Measurements from ENCODE around the gene EEFSEC.
A peak's percentile ranks its signal among the peaks of the same experiment; 100 is the strongest.

The EEFSEC gene

GRCh38 chr3:128210711-128211110 lies 57.4 kb downstream of the EEFSEC start:
- no peak for DNase-seq
- intact Hi-C loops (cut with DNase I), result no loop called here

GRCh38 chr3:128214056-128214455 lies 60.8 kb downstream of the EEFSEC start:
- no peak for DNase-seq
- intact Hi-C loops (cut with DNase I), result no loop called here

DNA sequence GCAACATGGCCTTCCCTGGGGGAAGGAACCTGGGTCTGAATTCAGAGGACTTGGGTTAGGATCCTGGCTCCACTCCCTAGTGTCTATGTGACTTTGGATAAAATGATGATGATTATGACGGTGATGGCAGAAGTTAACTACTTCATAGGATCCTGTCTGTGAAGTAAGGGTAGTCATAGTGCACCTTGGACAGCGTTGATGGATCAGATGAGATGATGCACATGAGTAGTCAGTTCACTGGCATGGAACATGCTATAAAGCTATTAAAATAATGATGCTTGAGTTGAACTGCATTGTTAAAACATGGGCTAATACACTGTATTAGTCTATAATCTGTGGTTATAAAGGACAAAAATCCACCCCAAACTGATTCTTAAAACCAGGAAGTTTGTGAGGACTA lies 62.0 kb downstream of the EEFSEC start:
- intact Hi-C loops (cut with DNase I), result no loop called here
- DNase-seq, result no peak

GRCh38 chr3:128215800-128216495 lies 62.7 kb downstream of the EEFSEC start:
- peak in 1 of 10 donors; percentile 11 for DNase-seq

GRCh38 chr3:128217702-128218547 lies 64.6 kb downstream of the EEFSEC start:
- no peak for DNase-seq
- intact Hi-C loops (cut with DNase I), result no loop called here

More at GRCh38 chr3:128215800-128216495, 62.7 kb downstream of the EEFSEC start:
- intact Hi-C loops (cut with DNase I), result no loop called here

GRCh38 chr3:128218548-128219257 lies 65.4 kb downstream of the EEFSEC start:
- peak in 1 of 10 donors; percentile 15 for DNase-seq
- intact Hi-C loops (cut with DNase I), result no loop called here

DNA sequence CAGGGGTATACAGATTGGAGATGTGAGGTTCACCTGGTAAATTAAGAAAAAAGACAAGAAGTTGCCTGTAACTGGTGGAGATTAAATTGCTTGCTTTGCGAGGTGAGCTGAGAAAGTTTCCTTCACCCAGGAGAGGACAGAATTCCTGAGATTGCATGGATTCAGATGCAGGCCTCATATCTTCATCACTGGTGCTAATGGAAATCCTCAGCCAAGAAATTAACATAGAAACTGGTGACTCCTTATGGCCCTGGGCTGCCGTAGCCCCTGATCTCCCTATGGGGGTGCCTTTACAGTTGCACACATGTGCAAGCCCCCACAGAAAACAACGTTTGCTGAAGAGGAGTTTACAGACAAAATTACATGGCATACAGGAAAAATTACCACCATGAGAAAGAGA lies 68.0 kb downstream of the EEFSEC start:
- intact Hi-C loops (cut with DNase I), result loop anchor here (10.0 kb wide), 1 partner anchor 273 kb away; the partner anchor contains the start of gene GATA2
- no peak for DNase-seq

DNA sequence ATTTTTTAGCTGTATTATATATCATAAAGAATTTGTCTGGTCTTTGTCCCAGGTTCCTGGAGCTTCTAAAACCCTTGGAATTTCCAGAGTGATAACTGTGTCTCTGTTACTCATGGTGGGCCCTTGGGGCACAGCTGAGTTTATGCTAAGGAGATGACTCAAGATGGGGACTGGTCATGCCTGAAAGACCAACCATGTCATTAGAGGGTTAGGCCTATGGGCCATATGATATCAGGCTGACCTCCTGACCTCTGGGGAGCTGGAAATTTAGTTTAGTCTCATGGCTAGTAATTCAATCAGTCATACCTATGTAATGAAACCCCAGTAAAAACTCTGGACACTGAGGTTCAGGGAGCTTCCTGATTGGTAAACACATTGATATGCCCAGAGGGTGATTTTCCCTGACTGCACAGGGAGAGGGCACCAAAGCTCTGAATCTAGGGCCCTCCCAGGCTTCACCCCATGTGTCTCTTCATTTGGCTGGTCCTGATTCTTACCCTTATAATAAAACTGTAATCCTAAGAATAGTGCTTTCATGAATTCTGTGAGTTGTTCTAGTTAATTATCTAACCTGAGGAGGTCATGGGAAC lies 69.6 kb downstream of the EEFSEC start:
- no peak for DNase-seq

GRCh38 chr3:128226186-128226725 lies 73.0 kb downstream of the EEFSEC start:
- intact Hi-C loops (cut with DNase I), result loop anchor here (10.0 kb wide), 1 partner anchor 269 kb away; the partner anchor contains the start of gene GATA2
- DNase-seq, result no peak

More for the DNA sequence above, 69.6 kb downstream of the EEFSEC start:
- intact Hi-C loops (cut with DNase I), result loop anchor here (10.0 kb wide), 1 partner anchor 272 kb away; the partner anchor contains the start of gene GATA2

- DNase-seq, result peak in 8 of 10 donors; percentile 11 to 88 (median 46)
- intact Hi-C loops (cut with DNase I), result loop anchor here (10.0 kb wide), 1 partner anchor 268 kb away; the partner anchor contains the start of gene GATA2
Observed at GRCh38 chr3:128226795-128227395, 73.6 kb downstream of the EEFSEC start.

DNA sequence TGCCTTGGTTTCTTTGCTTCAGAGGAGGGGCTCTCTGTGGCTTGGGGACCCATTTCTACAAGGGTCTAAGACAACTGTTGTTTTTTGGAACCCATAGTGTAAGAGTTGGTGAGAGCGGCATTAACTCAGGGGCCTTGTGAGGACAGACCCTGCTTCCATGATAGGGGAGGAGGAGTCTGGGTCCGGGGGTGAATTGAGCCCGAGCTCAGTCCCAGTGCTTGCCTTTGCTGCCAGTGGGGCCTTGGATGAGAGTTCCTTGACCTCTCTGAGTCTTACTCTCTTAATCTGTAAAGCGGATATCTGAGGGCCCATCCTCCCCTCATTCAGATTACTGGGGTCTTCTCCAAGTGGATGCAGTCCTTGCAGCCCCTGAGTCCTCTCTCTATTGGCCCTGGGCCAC lies 74.2 kb downstream of the EEFSEC start:
- intact Hi-C loops (cut with DNase I), result loop anchor here (10.0 kb wide), 1 partner anchor 267 kb away; the partner anchor contains the start of gene GATA2
- peak in 1 of 10 donors; percentile 73 for DNase-seq

DNA sequence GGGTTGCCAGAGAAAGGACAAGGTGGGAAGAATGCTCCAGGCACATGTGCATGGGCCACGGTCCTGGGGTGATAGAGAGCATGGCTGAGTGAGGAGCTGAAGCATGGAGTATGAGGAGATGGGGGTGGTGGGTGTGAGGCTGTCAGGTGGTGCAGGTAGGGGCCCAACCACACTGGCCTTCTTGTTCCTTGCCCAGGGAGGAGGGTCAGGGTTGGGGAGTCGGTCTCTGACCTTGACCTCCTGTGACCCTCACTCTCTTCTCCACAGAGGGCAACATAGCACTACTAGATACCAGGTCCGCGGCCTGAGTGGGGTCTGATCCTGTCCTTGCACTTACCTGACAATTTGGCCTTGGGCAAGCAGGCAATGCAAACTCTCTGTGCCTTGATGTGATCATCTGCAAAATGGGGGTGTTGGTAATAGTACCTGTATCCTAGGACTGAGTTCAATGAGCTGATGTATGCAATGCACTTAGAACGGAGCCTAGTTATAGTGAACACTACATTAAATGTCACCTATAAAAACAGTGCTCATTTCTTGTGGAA lies 75.2 kb downstream of the EEFSEC start:
- intact Hi-C loops (cut with DNase I), result loop anchor here (10.0 kb wide), 1 partner anchor 266 kb away; the partner anchor contains the start of gene GATA2
- peak in 1 of 10 donors; percentile 58 for DNase-seq

GRCh38 chr3:128229106-128229857 lies 76.0 kb downstream of the EEFSEC start:
- peak in 2 of 10 donors; percentile 59 to 69 for DNase-seq
- intact Hi-C loops (cut with DNase I), result loop anchor here (10.0 kb wide), 1 partner anchor 266 kb away; the partner anchor contains the start of gene GATA2

GRCh38 chr3:128231606-128232005 lies 78.3 kb downstream of the EEFSEC start:
- DNase-seq, result peak in 1 of 10 donors; percentile 70
- intact Hi-C loops (cut with DNase I), result loop anchor here (10.0 kb wide), 1 partner anchor 193 kb away; no protein-coding TSS in a partner anchor

DNA sequence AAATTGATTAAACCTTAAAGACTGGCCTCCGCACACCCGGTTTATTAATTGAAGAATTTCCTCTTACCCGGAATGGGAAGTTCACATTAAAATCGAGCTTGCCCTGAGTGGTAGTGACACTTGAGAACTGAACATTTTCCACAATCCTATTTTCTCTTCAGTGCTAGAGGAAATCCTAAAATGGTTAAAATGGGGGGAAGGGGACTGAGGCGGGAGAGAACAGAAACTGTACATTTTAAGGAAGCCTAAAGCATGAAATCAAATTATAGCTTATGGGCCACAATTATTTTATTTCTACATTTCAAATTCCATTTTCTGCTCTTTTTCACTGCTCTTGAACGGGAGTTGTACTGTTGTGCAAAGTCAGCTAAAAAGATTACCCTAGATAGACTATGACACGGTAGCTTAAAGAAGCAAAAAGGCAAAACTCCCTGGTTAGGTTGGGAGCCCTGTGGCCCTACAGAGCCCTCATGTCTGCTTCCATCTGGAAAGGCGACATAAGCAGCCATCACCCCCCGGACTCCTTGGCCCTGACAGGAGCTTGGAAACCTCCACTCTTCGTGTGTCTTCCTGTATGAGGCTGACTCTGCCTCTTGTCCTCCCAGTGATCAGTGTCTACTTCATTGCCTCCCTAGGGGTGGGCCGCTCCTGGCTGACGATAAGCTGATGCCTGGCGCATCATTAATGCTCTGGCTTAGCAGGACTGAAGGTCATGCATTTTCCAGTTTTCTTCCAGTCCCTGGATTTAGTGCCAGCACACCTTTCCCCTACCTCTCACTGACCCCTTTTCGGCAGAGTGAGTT lies 79.3 kb downstream of the EEFSEC start:
- intact Hi-C loops (cut with DNase I), result loop anchor here (10.0 kb wide), 1 partner anchor 192 kb away; no protein-coding TSS in a partner anchor
- peak in 1 of 10 donors; percentile 47 for DNase-seq

- DNase-seq, result peak in 1 of 10 donors; percentile 22
- intact Hi-C loops (cut with DNase I), result loop anchor here (10.0 kb wide), 1 partner anchor 189 kb away; no protein-coding TSS in a partner anchor
Observed at GRCh38 chr3:128235207-128235926, 82.1 kb downstream of the EEFSEC start.

Measured in posterior cingulate gyrus (tissue), 11 donors.